Liver (tissue), 3 donors: ENCODE measurements around the gene ZC3H8.

ENCODE experiments used
- CTCF ChIP-seq: fragments of 150-350 bp; IDR thresholded peaks from 2 replicates; pipeline ENCODE4 v1.5.1; 2017; ENCODE audit warnings: improper control_type of control experiment, low read depth, low read length; ENCODE audit not compliant: missing input control
- FOXA1 ChIP-seq: IDR thresholded peaks from 2 replicates; pipeline ENCODE4 v1.6.1; 2016; ENCODE audit warnings: antibody characterized with exemption
- JUND ChIP-seq, 2 donors: IDR thresholded peaks; 2 replicates each; pipeline ENCODE4 v1.6.1; 2016; ENCODE audit warnings: antibody characterized with exemption in 2 of 2
- NR2F2 ChIP-seq: IDR thresholded peaks from 2 replicates; pipeline ENCODE4 v1.6.1; 2016; ENCODE audit warnings: antibody characterized with exemption
- donor health status: healthy.
- donor health status: healthy.

- TF ChIP-seq CTCF (no peak), JUND (IDR thresholded peaks at IDR 0.05) (no peak), NR2F2 (no peak), FOXA1 (no peak)
Observed at GRCh38 chr2:112257575-112257974, 2.7 kb upstream of the ZC3H8 start.
